Adrenal gland (tissue), 5 donors: ENCODE data around the gene BACH2.
"Not testable (repeated sequence)": the region's sequence is repeated elsewhere in the genome, so short reads cannot be mapped to it uniquely, and the experiment has no call there.

Experiments used
- POLR2A ChIP-seq, 2 donors: fragments of 450-650 bp; IDR thresholded peaks; one replicate each; pipeline ENCODE4 v1.6.1; 2017; ENCODE audit warnings: antibody characterized with exemption in 2 of 2, mild to moderate bottlenecking in 2 of 2, moderate library complexity in 1 of 2
- TF ChIP-seq, protein P1 (sequence below), 6 experiments: fragments of 450-650 bp in 4 of 6; fragments of 200-600 bp in 2 of 6; sonication (generic) in 1 of 6; IDR thresholded peaks; 1 replicate in 5 of 6; 2 replicates in 1 of 6; pipeline versions ENCODE4 v1.5.1 to v1.8.0; 2016 to 2021; ENCODE audit warnings: antibody characterized with exemption in 6 of 6, mild to moderate bottlenecking in 2 of 6, moderate library complexity in 1 of 6
- donor health status: DM: no; HTN: no; CAD: no.

DNA sequence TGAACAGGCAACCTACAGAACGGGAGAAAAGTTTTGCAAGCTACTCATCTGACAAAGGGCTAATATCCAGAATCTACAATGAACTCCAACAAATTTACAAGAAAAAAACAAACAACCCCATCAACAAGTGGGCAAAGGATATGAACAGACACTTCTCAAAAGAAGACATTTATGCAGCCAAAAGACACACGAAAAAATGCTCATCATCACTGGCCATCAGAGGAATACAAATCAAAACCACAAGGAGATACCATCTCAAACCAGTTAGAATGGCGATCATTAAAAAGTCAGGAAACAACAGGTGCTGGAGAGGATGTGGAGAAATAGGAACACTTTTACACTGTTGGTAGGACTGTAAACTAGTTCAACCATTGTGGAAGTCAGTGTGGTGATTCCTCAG, 237.5 kb downstream of the BACH2 start:
- not testable (repeated sequence) for TF ChIP-seq POLR2A (IDR thresholded peaks at IDR 0.05)
- TF ChIP-seq, protein P1, sequence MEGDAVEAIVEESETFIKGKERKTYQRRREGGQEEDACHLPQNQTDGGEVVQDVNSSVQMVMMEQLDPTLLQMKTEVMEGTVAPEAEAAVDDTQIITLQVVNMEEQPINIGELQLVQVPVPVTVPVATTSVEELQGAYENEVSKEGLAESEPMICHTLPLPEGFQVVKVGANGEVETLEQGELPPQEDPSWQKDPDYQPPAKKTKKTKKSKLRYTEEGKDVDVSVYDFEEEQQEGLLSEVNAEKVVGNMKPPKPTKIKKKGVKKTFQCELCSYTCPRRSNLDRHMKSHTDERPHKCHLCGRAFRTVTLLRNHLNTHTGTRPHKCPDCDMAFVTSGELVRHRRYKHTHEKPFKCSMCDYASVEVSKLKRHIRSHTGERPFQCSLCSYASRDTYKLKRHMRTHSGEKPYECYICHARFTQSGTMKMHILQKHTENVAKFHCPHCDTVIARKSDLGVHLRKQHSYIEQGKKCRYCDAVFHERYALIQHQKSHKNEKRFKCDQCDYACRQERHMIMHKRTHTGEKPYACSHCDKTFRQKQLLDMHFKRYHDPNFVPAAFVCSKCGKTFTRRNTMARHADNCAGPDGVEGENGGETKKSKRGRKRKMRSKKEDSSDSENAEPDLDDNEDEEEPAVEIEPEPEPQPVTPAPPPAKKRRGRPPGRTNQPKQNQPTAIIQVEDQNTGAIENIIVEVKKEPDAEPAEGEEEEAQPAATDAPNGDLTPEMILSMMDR (IDR thresholded peaks at IDR 0.05) = not testable (repeated sequence)
